A673 (cell line): ENCODE results near the gene B3GNT7.

Experiments
- CTCF ChIP-seq: fragments of 300-800, 200-600 bp; sonication (generic); conservative IDR thresholded peaks from 2 replicates; pipeline ENCODE4 v1.5.1; 2017; ENCODE audit warnings: low read depth, mild to moderate bottlenecking, antibody characterized with exemption, low read length, moderate library complexity, mixed read lengths
- EZH2 ChIP-seq: fragments of 200-600 bp; sonication (generic); IDR thresholded peaks from 2 replicates; pipeline ENCODE4 v1.6.1; 2017; ENCODE audit warnings: borderline replicate concordance, low read depth, mild to moderate bottlenecking, mixed read lengths, antibody characterized with exemption, low read length; ENCODE audit not compliant: poor library complexity, severe bottlenecking

GRCh38 chr2:231367178-231367577 is 28.3 kb upstream of the B3GNT7 start:
- no peak for TF ChIP-seq EZH2
- TF ChIP-seq CTCF: no peak
